Breast epithelium (tissue), 4 donors: ENCODE data around the gene ATP7B. TPM values are rescaled to one million over a fixed set of nuclear protein-coding genes. Genes with fewer than 3 reads are reported as not detected.

Source experiments
- DNase-seq, 2 donors: peaks; one replicate each; pipeline ENCODE4 v3.0.0-alpha.2; 2019; ENCODE audit warnings: low spot score in 2 of 2
- H3K27ac ChIP-seq, 2 donors: fragments of 200-600 bp; sonication (generic) in 1 of 2; one replicate each; pipeline ENCODE4 v1.5.1; 2016 to 2019; ENCODE audit warnings: mild to moderate bottlenecking in 1 of 2
- H3K27me3 ChIP-seq, 2 donors: fragments of 200-600 bp; sonication (generic) in 1 of 2; one replicate each; pipeline versions ENCODE4 v1.5.1 to v1.6.0; 2017 to 2019; ENCODE audit warnings: control low read depth in 1 of 2, mild to moderate bottlenecking in 1 of 2
- H3K36me3 ChIP-seq: fragments of 200-600 bp; one replicate; pipeline ENCODE4 v1.5.1; 2019
- H3K4me1 ChIP-seq, 2 donors: fragments of 200-600 bp; sonication (generic); one replicate each; pipeline ENCODE4 v1.5.1; 2016 to 2019; ENCODE audit warnings: control low read depth in 1 of 2
- H3K4me3 ChIP-seq, 3 donors: fragments of 200-600 bp; sonication (generic); 1 replicate in 2 of 3; 2 replicates in 1 of 3; pipeline ENCODE4 v1.5.1; 2016 to 2019; ENCODE audit warnings: mild to moderate bottlenecking in 3 of 3, moderate library complexity in 2 of 3
- H3K9me3 ChIP-seq, 2 donors: fragments of 200-600 bp; sonication (generic) in 1 of 2; one replicate each; pipeline ENCODE4 v1.5.1; 2016 to 2019; ENCODE audit warnings: control low read depth in 1 of 2
- POLR2A ChIP-seq: fragments of 450-650 bp; IDR thresholded peaks from one replicate; pipeline ENCODE4 v1.6.1; 2016; ENCODE audit warnings: antibody characterized with exemption, mild to moderate bottlenecking, moderate library complexity
- POLR2AphosphoS5 ChIP-seq, 3 donors: sonication (generic); formaldehyde crosslinking; IDR thresholded peaks; one replicate each; pipeline ENCODE4 v1.6.1; 2017; ENCODE audit warnings: antibody characterized with exemption in 3 of 3
- intact Hi-C: fragments of 100-400 bp; cut with DNase I; formaldehyde crosslinking; loops from one replicate; pipeline ENCODE4 v1.15.1; 2023; ENCODE audit warnings: low total_unique reads
- total RNA-seq, 3 donors: library from RNA; depleted of rRNA; stranded (reverse); fragments of >200 nt; gene quantifications; one replicate each; pipeline ENCODE4 v1.1.0, GENCODE V29; 2016
- TF ChIP-seq, protein P1 (sequence below), 3 donors: fragments of 450-650 bp; IDR thresholded peaks; one replicate each; pipeline ENCODE4 v1.5.1; 2016 to 2017; ENCODE audit warnings: antibody characterized with exemption in 3 of 3, mild to moderate bottlenecking in 3 of 3, moderate library complexity in 3 of 3

Gene ATP7B
- total RNA-seq, 3 donors from 2014 or later: 6.9 to 9.2 (median 7.2) TPM

- TF ChIP-seq POLR2A (no peak), POLR2AphosphoS5 (IDR thresholded peaks at IDR 0.05) (no peak)
- TF ChIP-seq, protein P1, sequence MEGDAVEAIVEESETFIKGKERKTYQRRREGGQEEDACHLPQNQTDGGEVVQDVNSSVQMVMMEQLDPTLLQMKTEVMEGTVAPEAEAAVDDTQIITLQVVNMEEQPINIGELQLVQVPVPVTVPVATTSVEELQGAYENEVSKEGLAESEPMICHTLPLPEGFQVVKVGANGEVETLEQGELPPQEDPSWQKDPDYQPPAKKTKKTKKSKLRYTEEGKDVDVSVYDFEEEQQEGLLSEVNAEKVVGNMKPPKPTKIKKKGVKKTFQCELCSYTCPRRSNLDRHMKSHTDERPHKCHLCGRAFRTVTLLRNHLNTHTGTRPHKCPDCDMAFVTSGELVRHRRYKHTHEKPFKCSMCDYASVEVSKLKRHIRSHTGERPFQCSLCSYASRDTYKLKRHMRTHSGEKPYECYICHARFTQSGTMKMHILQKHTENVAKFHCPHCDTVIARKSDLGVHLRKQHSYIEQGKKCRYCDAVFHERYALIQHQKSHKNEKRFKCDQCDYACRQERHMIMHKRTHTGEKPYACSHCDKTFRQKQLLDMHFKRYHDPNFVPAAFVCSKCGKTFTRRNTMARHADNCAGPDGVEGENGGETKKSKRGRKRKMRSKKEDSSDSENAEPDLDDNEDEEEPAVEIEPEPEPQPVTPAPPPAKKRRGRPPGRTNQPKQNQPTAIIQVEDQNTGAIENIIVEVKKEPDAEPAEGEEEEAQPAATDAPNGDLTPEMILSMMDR (IDR thresholded peaks at IDR 0.05): no peak
- no peaks in the 10 kb centered on the region for H3K4me1 ChIP-seq
- intact Hi-C loops: no loop called here
- H3K4me3 ChIP-seq: no peak within 1 kb of the TSS
- H3K9me3 ChIP-seq: peaks cover 5 to 11% of the 10 kb centered on the region in 2 donors
- H3K27me3 ChIP-seq: no peaks in the 10 kb centered on the region
- no peak for DNase-seq
- no peak within 1 kb of the TSS for H3K27ac ChIP-seq
- H3K36me3 ChIP-seq: peaks cover 5% of the 10 kb centered on the region
Observed at GRCh38 chr13:52024481-52024880, 13.2 kb upstream of the ATP7B start, which contains the start of gene UTP14C. Gene UTP14C (plus strand): TSS chr13:52024691. CDS start chr13:52028805, 4,114 bp downstream.

GRCh38 chr13:52022356-52022755 is 11.1 kb upstream of the ATP7B start:
- intact Hi-C loops: no loop called here
- Histone ChIP-seq H3K4me3 (no peak overlapping the region), H3K27ac (no peak overlapping the region), H3K9me3 (peaks cover 0 to 4% of the 10 kb centered on the region in 2 donors), H3K4me1 (no peaks in the 10 kb centered on the region), H3K27me3 (no peaks in the 10 kb centered on the region), H3K36me3 (peaks cover 5% of the 10 kb centered on the region)
- no peak for TF ChIP-seq POLR2A
- TF ChIP-seq, protein P1 (IDR thresholded peaks at IDR 0.05): no peak
- no peak for TF ChIP-seq POLR2AphosphoS5 (IDR thresholded peaks at IDR 0.05)
- DNase-seq: no peak

- intact Hi-C loops: no loop called here
- peaks cover 5% of the 10 kb centered on the region for H3K36me3 ChIP-seq
- TF ChIP-seq, protein P1 (IDR thresholded peaks at IDR 0.05): no peak
- TF ChIP-seq POLR2A (no peak), POLR2AphosphoS5 (IDR thresholded peaks at IDR 0.05) (no peak)
- no peaks in the 10 kb centered on the region for H3K9me3 ChIP-seq
- no peak overlapping the region for H3K27ac ChIP-seq
- DNase-seq: no peak
- H3K4me3 ChIP-seq: no peak overlapping the region
- H3K27me3 ChIP-seq: no peaks in the 10 kb centered on the region
- H3K4me1 ChIP-seq: no peaks in the 10 kb centered on the region
Observed at GRCh38 chr13:52020191-52020590, 8.9 kb upstream of the ATP7B start.

- TF ChIP-seq POLR2AphosphoS5 (IDR thresholded peaks at IDR 0.05) (no peak), POLR2A (no peak)
- TF ChIP-seq, protein P1 (IDR thresholded peaks at IDR 0.05): no peak
- intact Hi-C loops: no loop called here
- no peaks in the 10 kb centered on the region for H3K36me3 ChIP-seq
Observed at GRCh38 chr13:52016296-52016695, 5.0 kb upstream of the ATP7B start.

DNA sequence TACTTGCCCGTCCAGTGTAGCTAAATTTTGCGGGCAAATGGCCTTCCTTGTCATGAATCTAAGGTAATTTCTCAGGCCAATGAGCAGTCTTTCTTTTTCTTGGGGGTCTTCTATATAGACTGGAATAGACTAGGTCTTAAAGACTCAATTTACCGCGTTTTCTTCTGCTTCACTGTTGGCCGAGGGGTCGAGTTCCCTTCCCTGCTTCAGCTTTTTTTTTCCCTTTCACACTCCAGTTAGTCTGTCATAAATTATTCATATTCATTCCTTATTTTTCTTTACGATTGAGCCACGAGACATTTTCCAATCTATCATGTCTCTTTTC is 1.2 kb upstream of the ATP7B start:
- no peaks in the 10 kb centered on the region for H3K9me3 ChIP-seq
- no peaks in the 10 kb centered on the region for H3K4me1 ChIP-seq
- no peak for DNase-seq
- H3K4me3 ChIP-seq: peak overlapping the region; percentile 94 to 98 (median 97)
- H3K27ac ChIP-seq: peak overlapping the region in 1 of 2 donors; percentile 79
- no peak for TF ChIP-seq POLR2A
- no peak for TF ChIP-seq POLR2AphosphoS5 (IDR thresholded peaks at IDR 0.05)
- TF ChIP-seq, protein P1 (IDR thresholded peaks at IDR 0.05): no peak
- no peaks in the 10 kb centered on the region for H3K27me3 ChIP-seq
- no peaks in the 10 kb centered on the region for H3K36me3 ChIP-seq
- intact Hi-C loops: no loop called here

More at GRCh38 chr13:52016296-52016695, 5.0 kb upstream of the ATP7B start:
- no peaks in the 10 kb centered on the region for H3K4me1 ChIP-seq
- H3K27ac ChIP-seq: no peak overlapping the region
- H3K9me3 ChIP-seq: no peaks in the 10 kb centered on the region
- H3K27me3 ChIP-seq: no peaks in the 10 kb centered on the region
- no peak for DNase-seq
- H3K4me3 ChIP-seq: no peak overlapping the region
